Type B pancreatic cell (in vitro differentiated cells): ENCODE results near the gene LTB4R. TPM values are rescaled to one million over a fixed set of nuclear protein-coding genes. Genes with fewer than 3 reads are reported as not detected.

ENCODE experiments used
- DNase-seq: peaks from one replicate; pipeline ENCODE4 v3.0.0; 2021; ENCODE audit warnings: mixed read lengths; ENCODE audit not compliant: unreplicated experiment; ENCODE audit errors: extremely low spot score
- H3K27ac Mint-ChIP-seq: 2 replicates; pipeline ENCODE4 v1.8.0; 2021; ENCODE audit warnings: mild to moderate bottlenecking, mixed read lengths
- H3K27me3 Mint-ChIP-seq: 2 replicates; pipeline ENCODE4 v1.8.0; 2021; ENCODE audit warnings: mixed read lengths
- H3K36me3 Mint-ChIP-seq: 2 replicates; pipeline ENCODE4 v1.8.0; 2021; ENCODE audit warnings: mixed read lengths
- H3K4me1 Mint-ChIP-seq: one replicate; pipeline ENCODE4 v1.8.0; 2021; ENCODE audit warnings: mixed read lengths; ENCODE audit not compliant: unreplicated experiment
- H3K4me3 Mint-ChIP-seq: 2 replicates; pipeline ENCODE4 v1.8.0; 2021; ENCODE audit warnings: mild to moderate bottlenecking, mixed read lengths
- H3K9me3 Mint-ChIP-seq: 2 replicates; pipeline ENCODE4 v1.8.0; 2021; ENCODE audit warnings: mixed read lengths
- CTCF ChIP-seq: fragments of 200-600 bp; sonication (generic); conservative IDR thresholded peaks from 2 replicates; pipeline ENCODE4 v1.5.0; 2021; ENCODE audit warnings: antibody characterized with exemption, mild to moderate bottlenecking
- total RNA-seq: library from RNA; stranded (reverse); gene quantifications from 2 replicates; pipeline ENCODE4 v1.2.1, GENCODE V29; 2021; ENCODE audit warnings: low replicate concordance

LTB4R gene
- total RNA-seq, 1 donor from 2014 or later = 8.8 TPM

GRCh38 chr14:24365600-24366412 lies 54.5 kb downstream of the LTB4R start:
- H3K36me3 Mint-ChIP-seq = no peaks in the 10 kb centered on the region
- peak; percentile 87 for DNase-seq
- peak; percentile 91 for TF ChIP-seq CTCF
- peak overlapping the region; percentile 99 for H3K27ac Mint-ChIP-seq
- H3K4me3 Mint-ChIP-seq = peak overlapping the region; percentile 95
- no peaks in the 10 kb centered on the region for H3K9me3 Mint-ChIP-seq
- H3K27me3 Mint-ChIP-seq = peaks cover 10% of the 10 kb centered on the region
- peaks cover 15% of the 10 kb centered on the region for H3K4me1 Mint-ChIP-seq

- H3K27me3 Mint-ChIP-seq = peaks cover 9% of the 10 kb centered on the region
- H3K4me3 Mint-ChIP-seq = peak overlapping the region; percentile 95
- DNase-seq = no peak
- peak overlapping the region; percentile 99 for H3K27ac Mint-ChIP-seq
- no peak for TF ChIP-seq CTCF
- H3K36me3 Mint-ChIP-seq = no peaks in the 10 kb centered on the region
- no peaks in the 10 kb centered on the region for H3K9me3 Mint-ChIP-seq
- H3K4me1 Mint-ChIP-seq = peaks cover 19% of the 10 kb centered on the region
These were observed 55.1 kb downstream of the LTB4R start for GRCh38 chr14:24366413-24366720.

GRCh38 chr14:24366721-24367513 lies 55.6 kb downstream of the LTB4R start:
- peak overlapping the region; percentile 99 for H3K27ac Mint-ChIP-seq
- peaks cover 3% of the 10 kb centered on the region for H3K27me3 Mint-ChIP-seq
- H3K4me3 Mint-ChIP-seq = peak overlapping the region; percentile 95
- TF ChIP-seq CTCF = no peak
- DNase-seq = peak; percentile 91
- H3K9me3 Mint-ChIP-seq = no peaks in the 10 kb centered on the region
- H3K4me1 Mint-ChIP-seq = peaks cover 19% of the 10 kb centered on the region
- H3K36me3 Mint-ChIP-seq = no peaks in the 10 kb centered on the region

Other genes starting within 250 kb of the LTB4R start
- gene CPNE6, start 239.9 kb upstream of the LTB4R start, total RNA-seq = not detected in 2 replicates
- 35.0 and 40.9 TPM in 2 replicates for gene PCK2, start 217.2 kb upstream of the LTB4R start, total RNA-seq
- gene DCAF11, start 196.7 kb upstream of the LTB4R start, total RNA-seq = 65.0 and 78.3 TPM in 2 replicates
- gene NRL, start 196.6 kb upstream of the LTB4R start, total RNA-seq = 1.3 and 1.8 TPM in 2 replicates
- gene FITM1, start 180.8 kb upstream of the LTB4R start, total RNA-seq = 0.26 and 0.53 TPM in 2 replicates
- gene PSME1, start 175.3 kb upstream of the LTB4R start, total RNA-seq = 142 and 177 TPM in 2 replicates
- gene EMC9, start 169.9 kb upstream of the LTB4R start, total RNA-seq = 16.2 and 25.9 TPM in 2 replicates
- 134 and 155 TPM in 2 replicates for gene PSME2, start 164.9 kb upstream of the LTB4R start, total RNA-seq
- 68.6 and 78.4 TPM in 2 replicates for gene RNF31, start 164.0 kb upstream of the LTB4R start, total RNA-seq
- gene IRF9, start 150.2 kb upstream of the LTB4R start, total RNA-seq = 60.0 and 63.4 TPM in 2 replicates
- 84.2 and 221 TPM in 2 replicates for gene REC8, start 139.4 kb upstream of the LTB4R start, total RNA-seq
- gene IPO4, start 122.7 kb upstream of the LTB4R start, total RNA-seq = 49.0 and 67.1 TPM in 2 replicates
- gene TM9SF1, start 116.1 kb upstream of the LTB4R start, total RNA-seq = 50.5 and 60.7 TPM in 2 replicates
- 0.48 and 0.53 TPM in 2 replicates for gene TSSK4, start 105.8 kb upstream of the LTB4R start, total RNA-seq
- 44.3 and 47.3 TPM in 2 replicates for gene CHMP4A, start 98.0 kb upstream of the LTB4R start, total RNA-seq
- gene MDP1, start 95.4 kb upstream of the LTB4R start, total RNA-seq = 16.9 and 22.6 TPM in 2 replicates
- gene NEDD8, start 79.1 kb upstream of the LTB4R start, total RNA-seq = 158 and 161 TPM in 2 replicates
- gene GMPR2, start 78.6 kb upstream of the LTB4R start, total RNA-seq = 53.6 and 66.6 TPM in 2 replicates
- gene TINF2, start 68.9 kb upstream of the LTB4R start, total RNA-seq = 41.0 and 58.6 TPM in 2 replicates
- gene TGM1, start 48.3 kb upstream of the LTB4R start, total RNA-seq = 10.1 and 16.6 TPM in 2 replicates
- gene RABGGTA, start 39.9 kb upstream of the LTB4R start, total RNA-seq = 31.1 and 39.2 TPM in 2 replicates
- 31.4 and 32.9 TPM in 2 replicates for gene DHRS1, start 11.7 kb upstream of the LTB4R start, total RNA-seq
- gene NOP9, start 11.7 kb upstream of the LTB4R start, total RNA-seq = 26.2 and 33.9 TPM in 2 replicates
- 4.9 and 11.1 TPM in 2 replicates for gene CIDEB, start 3.5 kb upstream of the LTB4R start, total RNA-seq
- 6.5 and 9.4 TPM in 2 replicates for gene LTB4R2, start 1.4 kb upstream of the LTB4R start, total RNA-seq
- gene ADCY4, start 23.6 kb downstream of the LTB4R start, total RNA-seq = 2.2 and 2.5 TPM in 2 replicates
- 5.6 and 7.5 TPM in 2 replicates for gene RIPK3, start 28.5 kb downstream of the LTB4R start, total RNA-seq
- gene NFATC4, start 56.7 kb downstream of the LTB4R start, total RNA-seq = 33.8 and 130 TPM in 2 replicates
- gene NYNRIN, start 87.5 kb downstream of the LTB4R start, total RNA-seq = 79.2 and 129 TPM in 2 replicates
- gene CBLN3, start 118.2 kb downstream of the LTB4R start, total RNA-seq = 1.4 and 2.4 TPM in 2 replicates
- 81.3 and 113 TPM in 2 replicates for gene KHNYN, start 118.5 kb downstream of the LTB4R start, total RNA-seq
- gene SDR39U1, start 131.3 kb downstream of the LTB4R start, total RNA-seq = 54.1 and 62.1 TPM in 2 replicates
- not detected in 2 replicates for gene CMA1, start 196.8 kb downstream of the LTB4R start, total RNA-seq